ENCODE measurements around the gene BGLAP. TPM values are rescaled to one million over a fixed set of nuclear protein-coding genes. Genes with fewer than 3 reads are reported as not detected.

The BGLAP gene
- total and polyA plus RNA-seq, 2 of the 13 experiments (the other 11 are each of a cell fraction or from before 2014, with no cell fraction given) = 0.62 to 1.6 TPM

DNA sequence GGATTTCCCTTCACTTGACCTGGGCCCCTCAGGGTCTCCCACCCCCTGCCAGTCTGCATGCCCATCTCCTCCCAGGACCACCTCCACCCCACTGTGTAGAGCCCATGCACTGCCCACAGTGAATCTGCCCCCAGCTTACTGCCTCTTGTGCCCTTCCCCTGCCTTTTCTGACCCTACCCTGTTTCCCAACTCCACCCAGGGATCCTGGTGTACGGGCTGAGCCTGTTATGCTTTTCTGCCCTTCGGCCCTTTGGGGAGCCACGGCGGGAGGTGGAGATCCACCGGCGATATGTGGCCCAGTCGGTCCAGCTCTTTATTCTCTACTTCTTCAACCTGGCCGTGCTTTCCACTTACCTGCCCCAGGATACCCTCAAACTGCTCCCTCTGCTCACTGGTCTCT, 44.1 kb downstream of the BGLAP start (continued):
- TF ChIP-seq HOMEZ (CRISPR knock-in tag; IDR thresholded peaks at IDR 0.05; ENCODE audit: low read depth) (no peak), ZNF788 (CRISPR knock-in tag; IDR thresholded peaks at IDR 0.05; ENCODE audit: borderline replicate concordance) (no peak), ZNF562 (CRISPR knock-in tag; IDR thresholded peaks at IDR 0.05; ENCODE audit: borderline replicate concordance) (no peak), ZSCAN21 (CRISPR knock-in tag; IDR thresholded peaks at IDR 0.05; ENCODE audit: borderline replicate concordance) (no peak), CHD2 (IDR thresholded peaks at IDR 0.05; ENCODE audit: low read depth, low read length) (no peak)
- TF ChIP-seq, protein P1, sequence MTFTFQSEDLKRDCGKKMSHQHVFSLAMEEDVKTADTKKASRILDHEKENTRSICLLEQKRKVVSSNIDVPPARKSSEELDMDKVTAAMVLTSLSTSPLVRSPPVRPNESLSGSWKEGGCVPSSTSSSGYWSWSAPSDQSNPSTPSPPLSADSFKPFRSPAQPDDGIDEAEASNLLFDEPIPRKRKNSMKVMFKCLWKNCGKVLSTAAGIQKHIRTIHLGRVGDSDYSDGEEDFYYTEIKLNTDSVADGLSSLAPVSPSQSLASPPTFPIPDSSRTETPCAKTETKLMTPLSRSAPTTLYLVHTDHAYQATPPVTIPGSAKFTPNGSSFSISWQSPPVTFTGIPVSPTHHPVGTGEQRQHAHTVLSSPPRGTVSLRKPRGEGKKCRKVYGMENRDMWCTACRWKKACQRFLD (CRISPR knock-in tag; IDR thresholded peaks at IDR 0.05; ENCODE audit: borderline replicate concordance) = no peak

GRCh38 chr1:156289857-156290256, 47.9 kb downstream of the BGLAP start:
- CTCF ChIA-PET (ENCODE audit: low intra/inter-chr PET ratio, low total read pairs) = no interaction called here
- TSS peak; percentile 31 for BruUV-seq (replicated peaks)

More at GRCh38 chr1:156289857-156290256, 47.9 kb downstream of the BGLAP start:
- POLR2A ChIA-PET = no interaction called here
- Histone ChIP-seq H3K9ac (ENCODE audit: insufficient read depth, low read depth, low read length) (no peak overlapping the region), H3K4me2 (ENCODE audit: low read depth, low read length) (no peak overlapping the region; the same call in 1 of the 2 replicates), H2AFZ (ENCODE audit: low read length) (no peak overlapping the region), H3K27ac (ENCODE audit: extremely low read length, insufficient read depth, low read length) (no peak overlapping the region), H3K9me3 (ENCODE audit: low read length) (no peaks in the 10 kb centered on the region), H3K4me1 (ENCODE audit: insufficient read depth, low read length) (peaks cover 33% of the 10 kb centered on the region), H3K27me3 (ENCODE audit: control insufficient read depth in 1 of 2, insufficient read depth in 2 of 2, low read length in 2 of 2) (no peaks in the 10 kb centered on the region), H3K36me3 (replicated peaks in 1 of 2; ENCODE audit: control insufficient read depth in 1 of 2, insufficient read depth in 2 of 2, low read length in 2 of 2) (peaks cover 3 to 6% of the 10 kb centered on the region in 2 experiments; a peak in 2 of 5 replicates), H3K79me2 (ENCODE audit: insufficient read depth, low read length) (peaks cover 1% of the 10 kb centered on the region), H4K20me1 (ENCODE audit: insufficient read depth, low read length) (no peaks in the 10 kb centered on the region), H3K4me3 (replicated peaks in 1 of 3; ENCODE audit: insufficient read depth in 1 of 3, low read depth in 2 of 3, low read length in 3 of 3) (no peak overlapping the region)
- TF ChIP-seq MXD1 (CRISPR knock-in tag; IDR thresholded peaks at IDR 0.05) = no peak
- TF ChIP-seq KDM3A (CRISPR knock-in tag; IDR thresholded peaks at IDR 0.05; ENCODE audit: low read depth) = no peak
- TF ChIP-seq, protein P1 (CRISPR knock-in tag; IDR thresholded peaks at IDR 0.05; ENCODE audit: borderline replicate concordance) = no peak
- TF ChIP-seq PRDM15 (CRISPR knock-in tag; IDR thresholded peaks at IDR 0.05) = no peak
- no peak for TF ChIP-seq ZNF367 (CRISPR knock-in tag; IDR thresholded peaks at IDR 0.05; ENCODE audit: borderline replicate concordance)
- no peak for TF ChIP-seq TEAD2 (CRISPR knock-in tag; IDR thresholded peaks at IDR 0.05)
- TF ChIP-seq ZNF878 (CRISPR knock-in tag; IDR thresholded peaks at IDR 0.05) = no peak
- no peak for TF ChIP-seq NFKBIZ (CRISPR knock-in tag; IDR thresholded peaks at IDR 0.05)
- no peak for TF ChIP-seq MBD4 (IDR thresholded peaks at IDR 0.05; ENCODE audit: borderline replicate concordance, low read length)
- no peak for TF ChIP-seq ZNF589 (CRISPR knock-in tag; conservative IDR thresholded peaks at IDR 0.05)
- in situ Hi-C loops (cut with HindIII; ENCODE audit: extremely low pct_ligation_motif_present, low pct_unique_long_range_greater_than_20kb) (no loop called here), intact Hi-C loops (cut with micrococcal nuclease; ENCODE audit: unreplicated experiment) (loop anchor here (5.0 kb wide), 1 partner anchor 47 kb away; the partner anchor contains the start of genes CCT3 and TSACC)
- no peak for FAIRE-seq
- no peak for ATAC-seq
- no peak for DNase-seq (ENCODE audit: low spot score)

Data from HepG2 (cell line).